CD4-positive, alpha-beta T cell treated with Interleukin-15 for 4 hours (primary cell): Measurements from ENCODE around the gene CCDC85C.

Experiments used
- DNase-seq: peaks from one replicate; pipeline ENCODE4 v3.0.0-alpha.2; 2020; ENCODE audit warnings: low spot score

Gene CCDC85C

DNA sequence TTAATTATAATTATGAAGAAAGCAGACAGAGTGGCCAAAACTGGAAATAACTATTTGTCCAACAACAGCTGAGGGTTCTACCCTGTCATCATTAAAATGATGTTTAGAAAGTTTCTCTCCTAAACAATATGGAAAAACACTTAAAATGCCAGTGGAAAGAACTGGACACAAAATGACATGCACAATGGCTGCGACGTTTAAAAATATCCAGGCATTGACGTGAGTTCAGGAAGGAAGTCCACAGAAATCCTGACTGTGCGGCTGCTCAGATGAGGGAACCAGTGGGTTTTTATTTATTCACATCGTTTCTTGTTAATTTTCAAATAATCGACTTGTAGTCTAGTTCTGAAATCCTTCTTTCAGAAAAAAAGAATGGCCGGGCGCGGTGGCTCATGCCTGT, 64.5 kb downstream of the CCDC85C start:
- DNase-seq: no peak

DNA sequence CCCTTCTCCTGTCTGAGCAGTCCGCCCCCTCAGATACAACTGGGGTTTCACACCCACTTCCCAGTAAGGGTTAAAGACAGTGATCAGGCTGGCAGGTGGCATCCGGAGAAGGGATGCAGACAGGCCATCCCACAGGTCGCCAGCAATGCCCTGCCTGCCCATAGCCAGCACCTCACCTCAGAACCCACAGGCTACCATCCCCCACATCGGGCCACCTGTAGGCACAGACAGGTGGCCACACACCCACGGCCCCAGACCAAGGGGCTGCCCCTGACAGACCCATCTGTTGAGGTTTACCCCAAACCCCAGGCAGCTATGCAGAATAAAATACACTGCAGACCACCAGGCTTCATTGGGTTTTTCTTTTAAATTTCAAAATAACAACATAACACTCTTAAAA, 65.3 kb downstream of the CCDC85C start:
- DNase-seq: no peak

DNA sequence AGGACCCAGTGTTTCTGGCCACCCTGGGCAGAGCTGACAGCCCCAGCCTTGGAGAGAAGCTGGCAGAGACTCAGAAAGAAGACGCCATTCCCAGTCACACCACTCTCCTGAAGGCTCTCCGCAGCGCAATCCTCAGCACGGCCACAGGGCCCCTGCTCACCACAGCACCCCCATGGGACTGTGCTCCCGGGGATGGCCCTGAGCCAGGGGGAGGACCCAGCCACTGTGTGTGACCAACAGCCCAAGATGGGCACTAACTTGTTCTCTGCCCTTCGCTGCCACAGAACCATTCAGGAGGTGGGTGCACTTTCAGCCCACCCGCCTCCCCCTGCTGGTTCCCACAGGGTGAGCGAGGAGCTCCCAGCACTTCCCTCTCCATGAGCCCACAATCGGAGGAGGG, 65.7 kb downstream of the CCDC85C start:
- DNase-seq: no peak

DNA sequence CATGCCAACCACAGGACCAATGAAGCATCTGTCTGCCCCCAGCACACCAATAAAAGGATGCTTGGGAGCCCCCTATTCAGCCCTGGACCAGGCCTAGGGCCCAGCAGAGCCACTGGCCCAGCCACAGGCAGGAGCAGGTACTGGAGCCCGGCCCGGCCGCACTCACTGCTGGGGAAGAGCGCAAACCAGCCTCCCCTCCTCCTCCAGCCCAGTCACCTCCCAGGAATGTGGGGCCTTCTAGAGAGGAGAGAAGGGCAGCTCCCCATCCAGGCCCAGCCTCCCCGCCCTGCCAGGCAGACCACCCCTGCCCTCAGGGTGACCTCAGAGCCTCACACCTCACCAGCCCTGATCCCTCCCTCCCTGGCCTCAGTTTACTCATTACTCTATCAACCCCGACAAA, 66.6 kb downstream of the CCDC85C start:
- no peak for DNase-seq

DNA sequence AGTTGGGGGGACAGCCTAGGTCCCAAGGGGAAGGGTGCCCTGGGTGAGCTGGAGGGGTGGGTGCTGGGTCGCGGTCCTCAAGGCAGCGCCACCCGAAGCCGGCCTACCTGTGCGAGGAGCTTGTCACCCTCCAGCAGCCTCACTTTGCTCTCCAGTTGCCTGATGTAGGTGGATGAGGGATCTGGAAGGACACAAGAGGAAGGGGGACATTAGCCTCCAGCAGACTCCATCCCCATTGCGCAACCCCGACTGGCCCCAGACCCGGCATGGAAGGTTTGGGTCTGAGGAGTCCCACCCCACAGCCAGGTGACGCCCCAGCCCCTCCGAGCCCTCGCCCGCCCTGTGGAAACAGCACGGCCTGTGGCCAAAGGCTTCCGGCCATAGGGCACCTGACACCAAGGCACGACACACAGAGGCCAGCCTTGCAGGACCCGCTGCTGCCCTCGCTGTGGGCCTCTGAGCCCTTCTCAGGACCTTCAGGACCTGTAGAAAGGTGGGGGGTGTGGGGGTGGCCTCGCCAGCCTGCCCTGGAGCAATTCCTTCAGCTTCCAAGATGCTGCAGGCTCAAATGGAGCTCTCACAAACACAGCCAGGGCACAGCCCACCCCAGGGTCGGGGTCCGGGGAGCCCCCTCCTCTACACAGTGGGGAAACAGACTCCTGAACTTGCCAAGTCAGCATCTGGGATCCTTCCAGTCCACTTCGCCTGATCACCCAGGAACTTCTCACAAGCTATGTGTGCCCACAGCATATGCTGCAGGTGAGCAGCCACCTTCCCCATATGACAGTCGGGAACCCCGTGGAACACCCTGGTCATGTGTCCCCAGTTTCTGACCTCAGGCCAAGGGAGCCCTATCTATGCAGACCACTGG, 67.9 kb downstream of the CCDC85C start:
- no peak for DNase-seq

DNA sequence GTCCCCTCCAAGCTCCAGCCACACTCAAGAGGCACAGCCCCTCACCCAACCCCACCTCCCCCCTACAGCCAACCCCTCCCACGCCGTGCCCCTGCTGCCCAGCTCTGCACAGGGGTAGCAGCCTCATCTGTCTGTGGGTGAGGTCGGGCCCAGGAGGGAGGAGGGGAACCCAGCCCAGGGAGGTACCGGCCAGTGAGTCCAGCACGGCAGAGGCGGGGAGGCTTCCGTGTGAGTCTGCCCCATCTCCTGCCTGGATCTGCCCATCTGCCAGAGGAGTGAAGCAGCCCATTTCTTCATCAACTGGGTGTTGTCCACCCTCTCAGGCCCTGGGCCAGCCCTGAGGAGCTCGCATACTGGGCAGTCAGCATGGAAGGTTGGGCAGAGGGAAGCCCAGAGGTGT, 68.6 kb downstream of the CCDC85C start:
- DNase-seq: no peak

DNA sequence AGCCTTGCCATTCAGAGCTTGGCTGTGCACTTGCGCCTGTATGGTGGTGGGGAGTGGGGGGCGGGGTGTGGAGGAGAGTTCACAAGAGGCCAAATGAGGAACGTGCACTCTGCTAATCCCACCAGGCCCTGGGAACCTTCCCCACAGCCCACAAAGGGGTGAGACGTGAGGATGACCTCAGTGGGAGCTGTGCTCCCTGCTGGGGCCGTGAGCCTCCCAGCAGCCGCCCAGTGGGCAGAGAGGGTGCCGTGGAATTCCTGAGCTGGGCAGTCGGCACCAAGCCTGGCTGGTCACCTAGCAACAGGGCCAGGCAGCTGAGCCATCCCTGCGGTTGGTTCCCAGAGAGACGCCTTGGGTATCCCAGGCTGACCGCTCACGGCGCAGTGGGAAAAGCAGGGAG, 69.1 kb downstream of the CCDC85C start:
- DNase-seq: no peak

DNA sequence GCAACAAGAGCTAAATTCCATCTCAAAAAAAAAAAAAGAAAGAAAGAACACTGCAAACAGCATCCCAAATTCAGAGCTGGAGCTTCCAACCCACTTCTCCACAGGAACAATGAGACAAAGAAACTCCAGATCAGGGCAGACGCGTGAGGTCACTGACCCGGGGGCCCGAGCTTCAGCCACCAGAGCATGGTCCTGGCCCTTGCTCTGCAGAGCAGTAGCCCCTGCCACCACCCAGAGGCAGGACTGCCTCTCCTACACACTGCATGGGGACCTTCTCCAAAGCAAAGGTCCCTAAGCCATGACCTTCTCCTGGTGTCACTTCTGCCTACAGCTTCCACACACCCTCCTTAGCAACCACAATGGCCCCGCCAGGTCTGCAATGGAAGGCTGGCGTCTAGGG, 69.7 kb downstream of the CCDC85C start:
- no peak for DNase-seq

DNA sequence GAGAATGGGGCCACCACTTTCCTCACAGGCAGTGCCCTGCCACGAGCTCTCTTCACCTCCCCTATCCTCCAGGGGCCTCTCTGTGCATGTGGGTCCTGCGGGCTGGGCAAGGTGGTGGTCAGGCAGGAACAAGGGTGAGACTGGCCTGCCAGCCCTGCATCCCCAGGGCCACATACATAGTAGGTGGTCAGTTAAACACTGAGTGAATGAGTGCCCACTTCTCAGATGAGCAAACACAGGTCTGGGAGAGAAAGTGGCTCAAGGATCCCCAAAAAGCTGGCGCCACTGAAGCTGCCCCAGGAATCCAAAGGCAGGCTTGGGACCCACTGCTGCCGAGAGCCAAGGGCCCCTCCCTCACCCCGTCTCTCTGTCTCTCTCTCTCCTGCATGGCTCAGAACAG, 71.7 kb downstream of the CCDC85C start:
- DNase-seq: no peak

DNA sequence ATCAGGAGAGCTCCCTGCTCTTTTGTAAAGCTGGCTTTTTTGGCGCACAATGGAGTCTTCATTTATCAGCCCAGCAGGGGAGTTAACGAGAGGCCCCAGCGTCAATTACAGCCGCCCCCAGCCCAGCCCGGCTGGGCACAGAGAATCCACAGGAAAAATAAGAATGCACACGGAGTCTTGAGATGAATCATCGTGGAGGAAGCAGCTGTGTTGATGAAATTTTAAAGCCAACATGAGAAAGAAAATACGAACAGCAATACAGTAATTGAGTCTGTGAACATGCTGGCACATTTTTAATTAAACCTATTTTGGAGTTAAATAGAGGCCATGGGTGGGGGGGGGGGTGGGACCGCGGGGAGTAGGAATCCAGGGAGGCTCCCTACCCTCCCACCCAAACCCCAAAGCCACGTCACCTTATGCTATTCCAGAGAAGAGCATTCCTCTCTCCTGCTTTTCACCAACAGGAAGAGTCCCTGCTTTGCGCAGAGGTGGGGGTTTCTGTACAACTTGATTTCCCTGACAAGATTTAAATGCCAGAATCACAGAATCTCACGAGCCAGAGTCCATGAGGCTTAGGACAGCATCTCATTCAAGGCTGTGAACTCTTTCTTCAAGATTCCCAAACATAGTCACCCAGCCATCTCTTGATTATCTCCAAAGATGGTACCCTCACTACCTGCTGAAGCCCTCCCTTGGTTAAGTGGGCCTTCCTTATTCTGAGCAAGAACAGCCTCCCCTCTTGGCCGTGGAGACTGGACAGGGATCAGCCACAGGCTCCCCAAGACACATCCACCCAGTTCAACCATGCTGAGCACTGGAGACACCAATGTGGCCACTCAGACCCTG, 72.5 kb downstream of the CCDC85C start:
- DNase-seq: no peak

DNA sequence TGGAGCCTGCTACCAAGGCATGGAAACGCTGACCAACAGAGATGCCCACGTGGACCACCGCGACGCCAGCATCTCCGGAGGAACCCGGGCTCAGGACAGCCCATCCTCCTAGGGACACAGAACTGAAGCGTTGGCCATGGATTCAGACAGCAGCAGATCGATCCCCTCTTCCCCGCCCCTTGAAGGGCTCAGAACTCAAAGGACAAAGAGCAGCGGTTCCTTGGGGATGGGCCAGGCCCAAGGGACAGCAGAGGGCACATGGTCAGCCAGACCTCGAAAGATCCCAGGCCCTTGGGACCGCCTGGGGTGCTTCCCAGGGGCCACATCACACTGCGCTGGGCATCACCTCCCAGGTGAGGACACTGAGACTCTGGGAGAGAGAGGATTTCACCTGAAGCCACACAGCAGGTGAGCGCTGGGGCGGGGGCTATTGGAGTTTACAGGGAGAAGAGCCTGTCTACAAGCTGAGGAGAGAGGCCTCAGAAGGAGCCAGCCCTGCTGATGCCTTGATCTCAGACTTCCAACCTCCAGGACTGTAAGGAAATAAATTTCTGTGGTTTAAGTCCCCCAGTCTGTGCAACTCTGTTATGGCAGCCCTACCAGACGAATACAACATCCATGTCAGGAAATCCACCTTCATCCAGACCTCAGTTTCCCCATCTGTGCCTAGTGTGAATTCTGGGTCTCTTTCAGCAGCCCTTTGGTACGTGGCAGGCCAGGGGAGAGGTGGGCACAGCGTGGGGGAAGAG, 73.4 kb downstream of the CCDC85C start:
- DNase-seq: no peak

DNA sequence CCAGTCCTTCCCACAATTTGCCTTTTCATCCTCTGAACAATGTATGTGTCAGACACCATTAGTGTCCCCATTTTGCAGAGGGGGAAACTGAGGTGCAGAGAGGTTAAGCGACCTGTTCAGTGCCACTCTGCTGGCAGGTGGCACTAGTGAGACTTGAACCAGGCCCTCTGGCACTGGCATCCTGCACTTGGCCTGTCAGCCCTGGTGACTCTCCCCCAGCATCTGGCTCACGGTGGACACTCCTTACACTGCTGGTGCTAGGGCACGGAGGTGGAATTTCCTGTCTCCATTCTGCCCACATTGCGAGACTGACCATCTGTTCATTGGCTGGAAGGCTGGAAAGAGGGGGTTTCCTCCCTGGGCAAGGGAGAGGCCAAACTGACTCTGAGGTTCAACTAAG, 74.1 kb downstream of the CCDC85C start:
- DNase-seq: no peak

DNA sequence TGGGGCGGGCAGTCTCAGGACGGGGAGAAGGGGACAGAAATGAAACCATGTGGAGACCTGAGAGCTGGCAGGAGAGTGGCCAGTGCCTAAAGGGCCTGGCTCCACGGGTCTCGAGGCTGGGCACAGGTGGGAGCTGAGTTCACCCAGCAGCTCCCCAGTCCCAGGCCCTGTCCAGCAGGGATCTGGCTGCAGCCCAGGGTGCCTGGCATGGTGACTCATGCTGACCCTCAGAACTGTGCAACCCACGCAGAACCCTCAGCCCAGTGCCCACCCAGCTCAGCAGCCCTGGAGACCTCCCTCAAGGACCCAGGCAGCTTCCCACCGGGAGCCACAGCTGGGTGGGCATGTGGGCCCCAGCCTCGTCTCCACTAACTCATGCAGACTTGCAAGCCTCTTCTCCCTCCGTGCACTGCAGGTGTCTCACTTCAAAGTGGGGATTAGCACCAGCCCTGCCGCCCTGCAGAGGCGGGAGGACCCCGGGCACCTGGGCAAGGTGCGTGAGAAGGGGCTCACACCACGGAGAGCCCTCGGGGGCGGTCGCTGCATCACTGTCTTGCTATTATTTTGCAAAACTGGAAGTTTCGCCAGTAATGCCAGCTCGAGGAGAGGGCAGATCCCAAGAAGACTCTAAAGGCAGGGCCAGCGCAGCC, 76.5 kb downstream of the CCDC85C start:
- DNase-seq: no peak

DNA sequence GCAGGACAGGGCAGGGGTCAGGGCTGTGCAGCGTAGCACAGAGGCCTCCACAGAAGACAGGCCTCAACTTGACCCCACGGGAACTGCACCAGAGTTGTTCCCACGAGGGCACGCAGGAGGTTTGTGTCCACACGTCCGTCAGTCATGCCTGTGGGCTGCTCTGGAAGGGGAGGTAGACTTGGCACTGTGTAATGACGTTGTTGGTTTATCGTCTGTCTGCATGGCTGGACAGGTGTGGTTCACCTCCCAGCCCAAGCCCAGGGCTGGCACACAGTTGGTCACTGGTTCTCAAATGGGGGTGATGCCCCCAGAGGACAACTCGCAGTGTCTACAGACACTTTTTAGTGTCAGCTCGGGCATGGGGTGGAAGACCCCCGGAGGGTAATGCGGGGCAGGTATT, 77.0 kb downstream of the CCDC85C start:
- DNase-seq: no peak

DNA sequence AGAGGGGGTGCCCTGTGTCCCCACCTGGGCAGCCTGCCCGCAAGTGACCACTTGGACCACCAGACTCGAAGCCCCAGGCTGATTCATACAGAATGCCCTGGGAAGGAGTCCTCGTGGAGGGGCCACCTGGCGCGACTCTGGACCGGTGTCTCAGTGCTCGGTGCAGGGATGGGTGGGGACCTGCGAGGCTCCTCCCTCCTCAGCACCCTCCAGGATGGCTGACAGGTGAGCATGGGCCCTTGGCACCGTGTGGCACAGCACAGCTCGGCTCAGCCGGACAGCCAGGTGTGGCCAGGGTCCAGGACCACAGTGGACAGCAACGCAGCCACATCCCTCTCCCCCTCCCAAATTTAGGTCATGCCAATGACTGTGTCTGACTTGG, 78.3 kb downstream of the CCDC85C start:
- no peak for DNase-seq

DNA sequence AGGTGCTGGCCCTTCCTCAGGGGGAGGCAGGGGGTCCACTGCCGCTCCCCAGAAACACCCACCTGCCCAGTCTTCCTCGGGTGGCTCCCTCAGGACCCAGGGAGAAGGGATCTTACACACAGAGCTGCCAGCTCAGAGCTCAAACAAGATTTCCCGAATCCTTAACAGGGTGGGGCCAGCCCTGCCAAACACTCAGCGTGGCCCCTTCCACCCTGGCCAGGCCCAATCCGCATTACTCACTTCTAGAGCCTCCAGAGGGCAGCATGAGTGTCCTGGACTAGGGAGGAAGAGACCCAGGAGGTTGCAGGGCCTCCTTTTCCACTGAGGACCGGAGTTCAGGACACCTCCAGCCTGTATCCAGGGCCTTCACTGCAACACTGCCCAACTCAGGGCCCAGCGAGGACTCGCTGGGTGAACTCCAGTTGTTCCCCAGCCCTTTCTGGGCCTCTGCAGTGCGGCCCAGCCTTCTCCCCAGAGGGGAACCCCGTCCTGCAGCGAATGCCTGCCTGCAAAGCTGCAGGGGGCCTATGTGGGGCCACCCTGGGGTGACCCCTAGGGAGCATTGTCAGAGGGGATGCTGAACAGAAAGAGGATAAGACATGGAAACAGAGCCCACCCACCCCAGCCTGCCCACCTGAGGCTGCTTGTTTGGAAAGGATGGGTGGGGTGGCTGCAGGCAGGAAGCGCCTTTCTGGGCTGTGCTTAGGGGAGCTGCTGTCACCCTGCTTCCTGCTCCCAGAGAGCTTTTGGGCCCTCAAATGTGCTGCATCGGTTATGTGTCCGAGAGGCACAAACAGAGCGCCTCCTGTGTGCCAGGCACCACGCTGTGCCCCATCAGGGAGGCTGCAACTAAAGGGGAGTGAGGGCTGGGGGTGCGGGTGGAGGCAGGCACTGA, 79.0 kb downstream of the CCDC85C start:
- peak; percentile 2 for DNase-seq

DNA sequence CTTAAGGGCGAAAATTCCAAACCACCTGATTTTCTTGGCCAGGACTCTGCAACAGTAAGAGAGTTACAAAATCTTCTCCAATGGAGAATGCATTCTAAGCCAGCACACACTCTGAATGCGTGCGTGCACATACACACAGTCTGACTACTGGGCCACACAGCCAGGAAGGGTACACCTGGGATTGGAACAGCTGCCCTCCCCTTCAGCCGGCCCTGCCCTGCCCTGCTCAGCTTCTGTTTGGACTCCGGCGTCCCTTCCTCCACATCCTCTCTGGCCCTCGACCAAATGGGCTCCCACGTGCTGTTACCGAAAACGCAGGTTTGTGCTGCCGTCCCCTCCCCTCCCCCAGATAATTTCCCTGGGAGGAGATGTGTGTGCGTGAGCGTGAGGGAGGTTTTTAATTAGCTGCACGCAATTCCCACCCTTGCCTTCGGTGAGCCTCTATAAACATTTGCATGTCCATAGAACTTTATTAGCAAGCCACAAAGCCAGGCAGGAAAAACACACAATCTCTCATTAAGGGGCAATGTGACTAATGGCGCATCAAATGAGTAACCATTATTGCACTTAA, 79.8 kb downstream of the CCDC85C start:
- no peak for DNase-seq

DNA sequence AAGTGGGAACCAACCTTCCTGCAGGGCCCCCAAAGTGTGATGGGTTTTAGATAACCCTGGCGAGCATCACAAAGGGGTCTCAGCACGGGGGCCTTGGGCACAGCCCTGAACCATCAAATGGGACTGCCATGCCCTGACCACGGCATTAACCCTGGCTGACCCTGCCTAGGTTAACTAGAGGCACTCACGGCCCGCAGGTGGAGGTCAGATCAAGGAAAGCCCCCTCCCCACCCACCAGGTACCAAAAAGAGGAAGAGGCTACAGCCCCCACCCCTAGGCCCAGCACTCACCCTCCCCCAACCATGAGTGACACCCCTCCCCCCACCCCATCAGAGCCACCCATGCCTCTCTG, 80.3 kb downstream of the CCDC85C start:
- no peak for DNase-seq

DNA sequence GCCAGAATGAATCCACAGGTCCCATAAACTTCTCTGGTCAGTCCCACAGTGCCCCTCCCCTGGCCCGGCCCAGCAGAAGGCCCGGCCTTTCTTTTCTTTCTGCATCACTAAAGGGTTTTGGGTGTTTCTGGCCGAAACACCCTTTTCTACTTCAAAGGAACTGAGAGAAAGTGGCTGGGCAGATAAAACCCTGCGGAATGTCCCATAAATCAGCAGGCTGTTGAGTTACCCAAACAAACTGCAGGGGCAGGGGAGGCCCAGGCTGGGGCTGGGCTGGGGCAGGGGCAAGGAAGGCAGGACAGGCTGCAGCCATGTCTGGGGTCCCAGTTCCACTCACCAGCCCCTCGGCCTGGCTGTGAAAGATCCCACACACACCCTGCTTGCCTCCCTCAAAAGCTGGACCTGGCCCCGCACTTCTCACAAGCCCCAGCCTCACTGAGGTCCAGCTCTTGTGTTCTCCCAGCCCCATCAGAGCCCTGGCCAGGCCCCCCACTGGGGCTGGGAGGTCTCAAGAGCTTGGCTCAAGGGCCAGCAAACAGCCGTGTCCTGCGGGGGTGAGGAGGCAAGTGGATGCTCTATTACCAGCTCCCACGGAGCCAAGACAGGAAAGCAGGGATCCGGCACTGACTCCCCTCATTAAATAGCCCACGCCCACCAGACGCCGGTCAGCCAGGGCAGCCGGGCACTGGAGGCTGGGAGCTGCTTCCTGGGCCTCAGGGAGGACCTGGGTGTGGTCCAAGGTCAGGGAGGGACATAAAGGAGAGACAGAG, 80.9 kb downstream of the CCDC85C start:
- no peak for DNase-seq

DNA sequence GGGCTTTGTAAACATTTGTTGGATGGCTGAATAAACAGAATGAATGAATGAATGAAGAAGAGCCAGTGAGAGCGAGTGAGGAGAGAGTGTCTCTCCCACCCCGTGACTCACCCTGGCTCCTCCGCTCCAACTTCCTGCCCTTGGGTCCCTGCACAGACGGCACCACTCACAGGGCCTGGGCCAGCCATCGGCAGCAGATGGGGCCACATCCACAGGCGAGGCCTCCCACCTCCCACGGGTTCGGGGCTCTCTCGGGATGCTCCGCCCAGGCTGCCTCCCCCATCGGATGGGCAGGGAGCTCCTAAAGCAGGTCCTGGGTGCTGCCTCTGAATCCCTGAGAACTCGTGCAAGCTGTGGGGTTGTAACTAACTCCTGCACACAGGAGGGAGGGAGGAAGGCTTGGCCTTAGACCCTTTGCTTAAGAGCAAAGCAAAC, 81.5 kb downstream of the CCDC85C start:
- no peak for DNase-seq
